HG03469 (cell line): ENCODE measurements around the gene SPATS2L.

Source experiments
- ATAC-seq: cut with Tn5 transposase; IDR thresholded peaks from one replicate; pipeline ENCODE4 v1.9.1; 2021; ENCODE audit warnings: mild to moderate bottlenecking, moderate library complexity, moderate number of reproducible peaks; ENCODE audit not compliant: unreplicated experiment

The SPATS2L gene

GRCh38 chr2:200288670-200289429, 17.6 kb upstream of the SPATS2L start:
- ATAC-seq = no peak

GRCh38 chr2:200296118-200296517, 10.4 kb upstream of the SPATS2L start:
- no peak for ATAC-seq

- no peak for ATAC-seq
Measured at GRCh38 chr2:200297100-200297499, 9.4 kb upstream of the SPATS2L start.

GRCh38 chr2:200297989-200298388, 8.5 kb upstream of the SPATS2L start:
- ATAC-seq = no peak

- no peak for ATAC-seq
Measured at GRCh38 chr2:200298816-200299215, 7.7 kb upstream of the SPATS2L start.

- ATAC-seq = no peak
Measured at GRCh38 chr2:200300065-200300464, 6.4 kb upstream of the SPATS2L start.

- no peak for ATAC-seq
Measured at GRCh38 chr2:200300638-200301314, 5.7 kb upstream of the SPATS2L start.

GRCh38 chr2:200301953-200302858, 4.3 kb upstream of the SPATS2L start:
- no peak for ATAC-seq

- ATAC-seq = no peak
Measured at GRCh38 chr2:200302940-200303727, 3.4 kb upstream of the SPATS2L start.

GRCh38 chr2:200305797-200306195, 697 bp upstream of the SPATS2L start:
- ATAC-seq = no peak

GRCh38 chr2:200306931-200307723, 634 bp downstream of the SPATS2L start:
- ATAC-seq = no peak

- no peak for ATAC-seq
Measured at GRCh38 chr2:200307724-200308545, 1.4 kb downstream of the SPATS2L start.

- ATAC-seq = no peak
Measured at GRCh38 chr2:200308546-200309295, 2.2 kb downstream of the SPATS2L start.

GRCh38 chr2:200309296-200310049, 3.0 kb downstream of the SPATS2L start:
- no peak for ATAC-seq

- ATAC-seq = no peak
Measured at GRCh38 chr2:200310545-200310971, 4.1 kb downstream of the SPATS2L start.

- ATAC-seq = no peak
Measured at GRCh38 chr2:200311139-200311538, 4.6 kb downstream of the SPATS2L start.

- no peak for ATAC-seq
Measured at GRCh38 chr2:200314976-200315567, 8.6 kb downstream of the SPATS2L start.
